Endothelial cell of umbilical vein (primary cell): ENCODE data around the gene SLC9A3. TPM values are rescaled to one million over a fixed set of nuclear protein-coding genes. Genes with fewer than 3 reads are reported as not detected.

Experiments used
- BruUV-seq: library from RNA; stranded (reverse); fragments of 400-500 nt; replicated peaks from 2 replicates; lab custom pipeline; 2021; lab: Mats Ljungman, UMichigan
- CTCF ChIA-PET: fragments of 300-600, 350-600 bp; sonication (Branson Sonifier 250); formaldehyde crosslinking; loops from one replicate; lab custom pipeline; 2021; ENCODE audit warnings: antibody characterized with exemption, inconsistent platforms; lab: Charles Lee
- POLR2A ChIA-PET: fragments of 300-600, 350-600 bp; sonication (Branson Sonifier 250); formaldehyde crosslinking; loops from one replicate; lab custom pipeline; 2021; ENCODE audit warnings: antibody characterized with exemption, inconsistent platforms; lab: Charles Lee
- DNase-seq: peaks from one replicate; pipeline ENCODE4 v3.0.0-alpha.2; 2011; ENCODE audit warnings: low read depth, low spot score
- FAIRE-seq: peaks from 2 replicates; lab custom pipeline; 2011; peaks lifted over from hg19 to GRCh38; lab: Jason Lieb, UNC
- H2AFZ ChIP-seq: 2 replicates; pipeline ENCODE4 v1.6.0; 2012; ENCODE audit warnings: low read depth, low read length, control low read depth, inconsistent platforms
- H3K27ac ChIP-seq: 2 replicates; pipeline ENCODE4 v1.5.1; 2011; ENCODE audit warnings: low read depth, mild to moderate bottlenecking, control low read depth, low read length, moderate library complexity; ENCODE audit not compliant: insufficient read depth
- H3K27me3 ChIP-seq, 2 experiments: 2 replicates each; pipeline versions ENCODE4 v1.6.0 to v1.6.1; 2011; ENCODE audit warnings: low read length in 2 of 2, mixed read lengths in 1 of 2; ENCODE audit not compliant: control insufficient read depth in 2 of 2, insufficient read depth in 2 of 2
- H3K36me3 ChIP-seq, 2 experiments: 2 replicates in 1 of 2; 3 replicates in 1 of 2; pipeline ENCODE4 v1.5.1; 2011; ENCODE audit warnings: low read length in 2 of 2, mild to moderate bottlenecking in 1 of 2, moderate library complexity in 1 of 2; ENCODE audit not compliant: control insufficient read depth in 2 of 2, insufficient read depth in 2 of 2; ENCODE audit errors: extremely low read depth in 1 of 2
- H3K4me1 ChIP-seq: 3 replicates; pipeline ENCODE4 v1.5.1; 2011; ENCODE audit warnings: mild to moderate bottlenecking, low read length; ENCODE audit not compliant: control insufficient read depth, insufficient read depth; ENCODE audit errors: extremely low read depth
- H3K4me2 ChIP-seq: 2 replicates; pipeline ENCODE4 v1.6.1; 2011; ENCODE audit warnings: low read length, control low read depth, mixed read lengths; ENCODE audit not compliant: insufficient read depth
- H3K4me3 ChIP-seq, 3 experiments: fragments of 200-600 bp in 1 of 3; sonication (generic), shearing (Covaris generic) in 1 of 3; replicated peaks in 1 of 3; 2 replicates each; pipeline ENCODE4 v1.5.1; 2011 to 2016; ENCODE audit warnings: control low read depth in 3 of 3, low read length in 3 of 3, mild to moderate bottlenecking in 2 of 3, inconsistent platforms in 1 of 3, low read depth in 1 of 3, moderate library complexity in 1 of 3; ENCODE audit not compliant: insufficient read depth in 1 of 3
- H3K79me2 ChIP-seq: 2 replicates; pipeline ENCODE4 v1.6.0; 2012; ENCODE audit warnings: low read length, inconsistent platforms; ENCODE audit not compliant: control insufficient read depth, insufficient read depth
- H3K9ac ChIP-seq: replicated peaks from 2 replicates; pipeline ENCODE3; 2011; ENCODE audit warnings: low read length, control low read depth; ENCODE audit not compliant: insufficient read depth; ENCODE audit errors: extremely low read depth
- H3K9me1 ChIP-seq: replicated peaks from 3 replicates; pipeline ENCODE4 v1.6.0; 2011; ENCODE audit warnings: mild to moderate bottlenecking, low read length; ENCODE audit not compliant: control insufficient read depth, insufficient read depth; ENCODE audit errors: extremely low read depth
- H3K9me3 ChIP-seq: replicated peaks from 2 replicates; pipeline ENCODE4 v1.5.1; 2012; ENCODE audit warnings: low read length, inconsistent platforms; ENCODE audit not compliant: control insufficient read depth, insufficient read depth
- H4K20me1 ChIP-seq: replicated peaks from 2 replicates; pipeline ENCODE3; 2011; ENCODE audit warnings: mild to moderate bottlenecking, low read length; ENCODE audit not compliant: control insufficient read depth, insufficient read depth; ENCODE audit errors: extremely low read depth
- EZH2 ChIP-seq: IDR thresholded peaks from 2 replicates; pipeline ENCODE4 v1.6.1; 2012; ENCODE audit warnings: borderline replicate concordance, low read depth, mild to moderate bottlenecking, moderate library complexity, low read length, inconsistent platforms; ENCODE audit not compliant: severe bottlenecking
- FOS ChIP-seq: IDR thresholded peaks from 2 replicates; pipeline ENCODE4 v1.6.1; 2011; ENCODE audit warnings: mild to moderate bottlenecking, low read length, moderate library complexity, borderline replicate concordance; ENCODE audit not compliant: insufficient read depth
- GATA2 ChIP-seq: IDR thresholded peaks from 2 replicates; pipeline ENCODE4 v1.7.0; 2011; ENCODE audit warnings: low read depth, mild to moderate bottlenecking, moderate library complexity, mixed read lengths, low read length; ENCODE audit not compliant: insufficient read length, insufficient read depth
- JUN ChIP-seq: IDR thresholded peaks from 2 replicates; pipeline ENCODE4 v1.6.1; 2011; ENCODE audit warnings: borderline replicate concordance, low read depth; ENCODE audit not compliant: insufficient read length, insufficient read depth
- MYC ChIP-seq: IDR thresholded peaks from one replicate; pipeline ENCODE4 v1.6.1; 2011; ENCODE audit warnings: mild to moderate bottlenecking, low read depth, low read length
- POLR2A ChIP-seq: IDR thresholded peaks from 2 replicates; pipeline ENCODE4 v1.6.1; 2012; ENCODE audit warnings: low read depth, mild to moderate bottlenecking, control low read depth, low read length
- POLR2AphosphoS5 ChIP-seq: IDR thresholded peaks from 2 replicates; pipeline ENCODE4 v1.6.1; 2012; ENCODE audit warnings: low read depth, mild to moderate bottlenecking, control low read depth, low read length, moderate library complexity; ENCODE audit not compliant: insufficient read depth
- dilution Hi-C: fragments of 300-500 bp; cut with MboI; formaldehyde crosslinking; loops from one replicate; pipeline ENCODE4 v1.15.0; 2019; ENCODE audit warnings: low sequenced_read_pairs; ENCODE audit not compliant: extremely low pct_ligation_motif_present
- intact Hi-C: fragments of 100-400 bp; cut with micrococcal nuclease; formaldehyde crosslinking; loops from one replicate; pipeline ENCODE4 v1.10.0; 2022
- polyA plus RNA-seq, 4 experiments: library from polyadenylated mRNA; depleted of rRNA in 3 of 4; stranded (reverse) in 3 of 4; unstranded in 1 of 4; fragments of >200 nt; gene quantifications; 2 replicates each; pipeline versions ENCODE4 v1.2.1 to v1.2.3, GENCODE V29; 2011 to 2012; ENCODE audit warnings: missing spikeins in 1 of 4
- total RNA-seq: library from RNA; stranded (reverse); gene quantifications from 2 replicates; pipeline ENCODE4 v1.2.3, GENCODE V29; 2021
- TF ChIP-seq, protein P1 (sequence below), 2 donors: IDR thresholded peaks; 1 replicate in 1 of 2; 2 replicates in 1 of 2; pipeline ENCODE4 v1.5.1; 2011; ENCODE audit warnings: low read length in 2 of 2, mild to moderate bottlenecking in 2 of 2, moderate library complexity in 2 of 2, control low read depth in 1 of 2, inconsistent platforms in 1 of 2, low read depth in 1 of 2; ENCODE audit not compliant: insufficient read depth in 1 of 2; ENCODE audit errors: extremely low read depth in 1 of 2
- TF ChIP-seq, protein P2 (sequence below): IDR thresholded peaks from 2 replicates; pipeline ENCODE4 v1.6.1; 2011; ENCODE audit not compliant: insufficient read depth, insufficient read length

The SLC9A3 gene
- total and polyA plus RNA-seq, 2 donors (not counting 3 experiments of a cell fraction or from before 2014, with no cell fraction given), result 0.79 to 0.82 TPM

DNA sequence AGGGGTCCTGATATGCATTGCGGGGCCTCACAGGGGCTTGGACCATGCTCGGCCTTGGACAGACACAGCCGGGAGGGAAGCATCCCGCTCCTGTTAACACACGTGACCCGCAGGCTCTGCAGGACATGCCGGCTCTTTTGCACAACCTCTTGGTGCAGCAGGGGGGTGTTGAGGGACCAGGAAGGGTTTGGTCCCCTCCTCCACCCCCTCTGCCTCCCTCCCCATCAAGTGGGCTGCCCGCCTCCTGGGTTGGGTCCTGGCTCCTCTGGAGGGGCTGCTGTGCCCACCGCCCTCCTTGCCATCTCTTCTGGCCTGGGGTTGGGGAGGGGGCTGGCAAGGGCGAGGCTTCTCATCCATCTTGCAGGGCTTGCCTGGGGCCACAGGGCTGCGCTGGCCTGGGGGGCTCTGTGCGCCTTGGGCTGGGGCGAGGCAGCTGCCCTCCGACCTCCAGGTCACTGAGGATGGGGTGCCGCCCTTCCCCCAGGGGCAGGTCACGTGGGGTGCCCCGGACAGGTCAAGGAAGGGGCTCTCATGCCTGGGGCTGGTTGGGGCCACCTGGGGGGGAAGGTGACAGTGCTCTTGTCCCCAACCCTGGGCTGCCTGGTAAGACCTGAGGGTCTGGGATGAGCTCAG is 16.8 kb upstream of the SLC9A3 start:
- DNase-seq (no peak), FAIRE-seq (no peak)
- POLR2A ChIA-PET, result no interaction called here
- H3K79me2 ChIP-seq, result no peaks in the 10 kb centered on the region
- H3K4me2 ChIP-seq, result no peak overlapping the region
- H3K9me1 ChIP-seq, result no peaks in the 10 kb centered on the region
- H3K27ac ChIP-seq, result no peak overlapping the region
- no peak overlapping the region for H2AFZ ChIP-seq
- H3K9ac ChIP-seq, result no peak overlapping the region
- H3K4me3 ChIP-seq, result no peak overlapping the region
- no peaks in the 10 kb centered on the region for H3K9me3 ChIP-seq
- no peaks in the 10 kb centered on the region for H4K20me1 ChIP-seq
- BruUV-seq, result no TSS peak
- no peaks in the 10 kb centered on the region for H3K36me3 ChIP-seq
- CTCF ChIA-PET, result no interaction called here
- dilution Hi-C loops (no loop called here), intact Hi-C loops (no loop called here)
- H3K27me3 ChIP-seq, result no peaks in the 10 kb centered on the region
- no peaks in the 10 kb centered on the region for H3K4me1 ChIP-seq
- TF ChIP-seq POLR2AphosphoS5 (no peak), POLR2A (no peak), JUN (no peak), MYC (no peak), EZH2 (no peak), GATA2 (no peak), FOS (no peak)
- TF ChIP-seq, protein P1, sequence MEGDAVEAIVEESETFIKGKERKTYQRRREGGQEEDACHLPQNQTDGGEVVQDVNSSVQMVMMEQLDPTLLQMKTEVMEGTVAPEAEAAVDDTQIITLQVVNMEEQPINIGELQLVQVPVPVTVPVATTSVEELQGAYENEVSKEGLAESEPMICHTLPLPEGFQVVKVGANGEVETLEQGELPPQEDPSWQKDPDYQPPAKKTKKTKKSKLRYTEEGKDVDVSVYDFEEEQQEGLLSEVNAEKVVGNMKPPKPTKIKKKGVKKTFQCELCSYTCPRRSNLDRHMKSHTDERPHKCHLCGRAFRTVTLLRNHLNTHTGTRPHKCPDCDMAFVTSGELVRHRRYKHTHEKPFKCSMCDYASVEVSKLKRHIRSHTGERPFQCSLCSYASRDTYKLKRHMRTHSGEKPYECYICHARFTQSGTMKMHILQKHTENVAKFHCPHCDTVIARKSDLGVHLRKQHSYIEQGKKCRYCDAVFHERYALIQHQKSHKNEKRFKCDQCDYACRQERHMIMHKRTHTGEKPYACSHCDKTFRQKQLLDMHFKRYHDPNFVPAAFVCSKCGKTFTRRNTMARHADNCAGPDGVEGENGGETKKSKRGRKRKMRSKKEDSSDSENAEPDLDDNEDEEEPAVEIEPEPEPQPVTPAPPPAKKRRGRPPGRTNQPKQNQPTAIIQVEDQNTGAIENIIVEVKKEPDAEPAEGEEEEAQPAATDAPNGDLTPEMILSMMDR (IDR thresholded peaks at IDR 0.05; ENCODE audit: extremely low read depth in 1 of 2, insufficient read depth in 1 of 2, low read depth in 1 of 2, low read length in 2 of 2), result no peak
- TF ChIP-seq, protein P2, sequence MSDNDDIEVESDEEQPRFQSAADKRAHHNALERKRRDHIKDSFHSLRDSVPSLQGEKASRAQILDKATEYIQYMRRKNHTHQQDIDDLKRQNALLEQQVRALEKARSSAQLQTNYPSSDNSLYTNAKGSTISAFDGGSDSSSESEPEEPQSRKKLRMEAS, result no peak
